LNCaP clone FGC (cell line): ENCODE measurements around the gene ZNF701.
"Not testable (repeated sequence)": the region's sequence is repeated elsewhere in the genome, so short reads cannot be mapped to it uniquely, and the experiment has no call there.

Experiments
- DNase-seq: peaks from one replicate; pipeline ENCODE4 v3.0.0-alpha.2; 2011; ENCODE audit warnings: low read depth
- H3K4me3 ChIP-seq: 2 replicates; pipeline ENCODE4 v1.5.1; 2011; ENCODE audit warnings: mild to moderate bottlenecking, low read depth, low read length, control low read depth
- CTCF ChIP-seq: IDR thresholded peaks from 2 replicates; pipeline ENCODE4 v1.5.1; 2012; ENCODE audit warnings: mild to moderate bottlenecking; ENCODE audit not compliant: control insufficient read depth, insufficient read depth; ENCODE audit errors: extremely low read depth

The ZNF701 gene

GRCh38 chr19:52626915-52627314 lies 56.8 kb downstream of the ZNF701 start:
- no peak for TF ChIP-seq CTCF
- no peak for DNase-seq
- H3K4me3 ChIP-seq: no peak overlapping the region

DNA sequence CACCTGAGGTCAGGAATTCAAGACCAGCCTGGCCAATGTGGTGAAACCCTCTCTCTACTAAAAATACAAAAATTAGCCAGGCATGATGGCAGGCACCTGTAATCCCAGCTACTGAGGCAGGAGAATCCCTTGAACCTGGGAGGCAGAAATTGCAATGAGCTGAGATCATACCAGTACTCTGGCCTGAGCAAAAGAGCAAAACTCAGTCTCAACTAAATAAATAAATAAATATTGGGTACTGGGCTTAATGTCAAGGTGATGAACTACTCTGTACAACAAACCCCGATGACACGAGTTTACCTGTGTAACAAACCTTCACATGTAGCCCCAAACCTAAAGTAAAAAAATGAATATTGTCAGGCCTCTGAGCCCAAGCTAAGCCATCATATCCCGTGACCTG lies 57.4 kb downstream of the ZNF701 start:
- H3K4me3 ChIP-seq, DNase-seq: not testable (repeated sequence)

- no peak for TF ChIP-seq CTCF
- no peak overlapping the region for H3K4me3 ChIP-seq
- DNase-seq: no peak
Measured at GRCh38 chr19:52635786-52636570, 65.9 kb downstream of the ZNF701 start.
